A673 (cell line): ENCODE measurements around the gene DMBT1. TPM values are rescaled to one million over a fixed set of nuclear protein-coding genes. Genes with fewer than 3 reads are reported as not detected.

Experiments
- BruUV-seq: library from RNA; stranded (reverse); fragments of 400-500 nt; replicated peaks from 2 replicates; lab custom pipeline; 2021; lab: Mats Ljungman, UMichigan
- CTCF ChIA-PET: fragments of 300-600 bp; sonication (Branson Sonifier 250); formaldehyde crosslinking; loops from one replicate; lab custom pipeline; 2022; ENCODE audit warnings: antibody characterized with exemption; lab: Charles Lee
- POLR2A ChIA-PET: fragments of 300-600 bp; sonication (Branson Sonifier 250); formaldehyde crosslinking; loops from one replicate; lab custom pipeline; 2022; ENCODE audit warnings: antibody characterized with exemption; ENCODE audit not compliant: low non-redundant PET; lab: Charles Lee
- DNase-seq: peaks from one replicate; pipeline ENCODE4 v3.0.0-alpha.2; 2015; ENCODE audit warnings: low spot score
- H3K27ac ChIP-seq: fragments of 200-600 bp; sonication (generic); 2 replicates; pipeline ENCODE4 v1.5.1; 2016; ENCODE audit warnings: mixed run types, low read depth, mild to moderate bottlenecking, mixed read lengths, antibody characterized with exemption, low read length; ENCODE audit not compliant: poor library complexity, severe bottlenecking
- H3K27me3 ChIP-seq: fragments of 200-600 bp; sonication (generic); replicated peaks from 2 replicates; pipeline ENCODE4 v1.6.1; 2017; ENCODE audit warnings: mixed run types, low read depth, mild to moderate bottlenecking, mixed read lengths, antibody characterized with exemption, low read length; ENCODE audit not compliant: insufficient read depth, poor library complexity
- H3K36me3 ChIP-seq: fragments of 200-600 bp; sonication (generic); 2 replicates; pipeline ENCODE4 v1.6.1; 2016; ENCODE audit warnings: mixed run types, mild to moderate bottlenecking, mixed read lengths, antibody characterized with exemption, low read length; ENCODE audit not compliant: insufficient read depth, poor library complexity, severe bottlenecking
- H3K4me1 ChIP-seq: fragments of 200-600 bp; sonication (generic); 2 replicates; pipeline ENCODE4 v1.6.1; 2017; ENCODE audit warnings: mixed run types, mild to moderate bottlenecking, mixed read lengths, antibody characterized with exemption, low read length; ENCODE audit not compliant: insufficient read depth, poor library complexity, severe bottlenecking
- H3K4me3 ChIP-seq: fragments of 200-600 bp; sonication (generic); 2 replicates; pipeline ENCODE4 v1.5.1; 2016; ENCODE audit warnings: low read depth, mixed run types, mild to moderate bottlenecking, mixed read lengths, low read length; ENCODE audit not compliant: poor library complexity, severe bottlenecking
- H3K9me3 ChIP-seq: fragments of 200-600 bp; sonication (generic); 2 replicates; pipeline ENCODE4 v1.6.1; 2016; ENCODE audit warnings: mixed run types, low read depth, mild to moderate bottlenecking, mixed read lengths, antibody characterized with exemption, low read length; ENCODE audit not compliant: poor library complexity, severe bottlenecking
- CTCF ChIP-seq: fragments of 300-800, 200-600 bp; sonication (generic); conservative IDR thresholded peaks from 2 replicates; pipeline ENCODE4 v1.5.1; 2017; ENCODE audit warnings: low read depth, mild to moderate bottlenecking, antibody characterized with exemption, low read length, moderate library complexity, mixed read lengths
- EZH2 ChIP-seq: fragments of 200-600 bp; sonication (generic); IDR thresholded peaks from 2 replicates; pipeline ENCODE4 v1.6.1; 2017; ENCODE audit warnings: borderline replicate concordance, low read depth, mild to moderate bottlenecking, mixed read lengths, antibody characterized with exemption, low read length; ENCODE audit not compliant: poor library complexity, severe bottlenecking
- intact Hi-C: fragments of 100-400 bp; cut with micrococcal nuclease; formaldehyde crosslinking; loops from one replicate; pipeline ENCODE4 v1.10.0; 2022; ENCODE audit not compliant: unreplicated experiment
- total RNA-seq: library from RNA; stranded (reverse); gene quantifications from 2 replicates; pipeline ENCODE4 v1.2.3, GENCODE V29; 2021

DMBT1 gene
- total RNA-seq, 1 experiment from 2014 or later: not detected

GRCh38 chr10:122673269-122673668, 112.7 kb downstream of the DMBT1 start:
- ChIA-PET POLR2A (no interaction called here), CTCF (no interaction called here)
- TF ChIP-seq CTCF (no peak), EZH2 (no peak)
- H3K27ac ChIP-seq: no peak overlapping the region
- H3K27me3 ChIP-seq: peaks cover 48% of the 10 kb centered on the region
- no peak overlapping the region for H3K4me3 ChIP-seq
- no TSS peak for BruUV-seq
- H3K36me3 ChIP-seq: no peaks in the 10 kb centered on the region
- no peaks in the 10 kb centered on the region for H3K9me3 ChIP-seq
- intact Hi-C loops: no loop called here
- no peaks in the 10 kb centered on the region for H3K4me1 ChIP-seq
- DNase-seq: no peak

- BruUV-seq: no TSS peak
- Histone ChIP-seq H3K4me3 (no peak overlapping the region), H3K27me3 (peaks cover 45% of the 10 kb centered on the region), H3K4me1 (no peaks in the 10 kb centered on the region), H3K9me3 (no peaks in the 10 kb centered on the region), H3K27ac (no peak overlapping the region), H3K36me3 (no peaks in the 10 kb centered on the region)
- ChIA-PET POLR2A (no interaction called here), CTCF (no interaction called here)
- intact Hi-C loops: no loop called here
- TF ChIP-seq EZH2: no peak
- no peak for TF ChIP-seq CTCF
- DNase-seq: no peak
Measured at GRCh38 chr10:122673731-122674130, 113.2 kb downstream of the DMBT1 start.

DNA sequence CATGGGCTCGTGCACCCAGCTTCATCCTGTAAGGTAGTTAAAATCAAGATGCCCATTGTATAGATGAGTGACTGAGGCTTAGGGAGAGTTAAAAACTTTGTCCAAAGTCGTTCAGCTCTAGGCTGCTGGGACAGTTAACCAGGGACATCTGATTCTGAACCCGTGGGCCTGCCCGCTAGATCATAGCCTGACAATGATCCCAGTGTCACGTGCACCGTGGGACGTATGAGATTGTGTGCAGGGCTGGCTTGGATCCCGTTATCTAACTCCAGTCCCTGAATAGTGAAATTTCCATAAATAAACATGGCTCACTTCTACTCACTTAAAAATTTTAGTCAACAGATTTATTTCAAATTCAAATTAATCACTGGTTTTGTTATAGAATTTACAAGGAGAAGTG, 114.2 kb downstream of the DMBT1 start:
- intact Hi-C loops: no loop called here
- no peaks in the 10 kb centered on the region for H3K36me3 ChIP-seq
- peaks cover 42% of the 10 kb centered on the region for H3K27me3 ChIP-seq
- no peaks in the 10 kb centered on the region for H3K4me1 ChIP-seq
- BruUV-seq: no TSS peak
- H3K9me3 ChIP-seq: no peaks in the 10 kb centered on the region
- ChIA-PET CTCF (no interaction called here), POLR2A (no interaction called here)
- H3K27ac ChIP-seq: no peak overlapping the region
- TF ChIP-seq CTCF (no peak), EZH2 (no peak)
- no peak overlapping the region for H3K4me3 ChIP-seq
- no peak for DNase-seq
